HepG2 (cell line): ENCODE results near the gene WNT3A. TPM values are rescaled to one million over a fixed set of nuclear protein-coding genes. Genes with fewer than 3 reads are reported as not detected.

ENCODE experiments used
- microRNA-seq: library from miRNA; unstranded; fragments of <30 nt; microRNA quantifications from one replicate; pipeline ENCODE4, GENCODE V29; 2020
- polyA plus RNA-seq, 8 experiments: library from polyadenylated mRNA; depleted of rRNA in 3 of 8; stranded (reverse) in 7 of 8; unstranded in 1 of 8; fragments of >200 nt; fragmentation: Illumina TruSeq in 4 of 8; extraction: Trizol in 4 of 8; gene quantifications; 2 replicates each; pipeline versions ENCODE4 v1.2.1 to v1.2.3, GENCODE V29; 2011 to 2016; ENCODE audit warnings: low read depth in 4 of 8, missing spikeins in 1 of 8, mixed read lengths in 1 of 8; ENCODE audit not compliant: insufficient read depth in 1 of 8
- small RNA-seq, 3 experiments: library from RNA; depleted of rRNA; stranded (forward); fragments of <200 nt; gene quantifications; one replicate each; pipeline ENCODE3, GENCODE V24; 2012; ENCODE audit warnings: low read depth in 2 of 3, low replicate concordance in 1 of 3; ENCODE audit not compliant: insufficient read length in 3 of 3, insufficient read depth in 2 of 3
- total RNA-seq, 5 experiments: library from RNA; depleted of rRNA; stranded (reverse); fragments of >200 nt; fragmentation: Illumina TruSeq; extraction: Trizol; gene quantifications; 2 replicates each; pipeline ENCODE4 v1.2.3, GENCODE V29; 2016; ENCODE audit warnings: low read depth in 1 of 5
- TF ChIP-seq, protein P1 (sequence below): sonication (generic); formaldehyde crosslinking; IDR thresholded peaks from 2 replicates; pipeline ENCODE4 v1.4.0; 2020; ENCODE audit warnings: missing genetic modification reagents, mild to moderate bottlenecking, borderline replicate concordance

WNT3A gene
- total and polyA plus RNA-seq, 2 of the 13 experiments (the other 11 are each of a cell fraction or from before 2014, with no cell fraction given) = not detected

- TF ChIP-seq, protein P1, sequence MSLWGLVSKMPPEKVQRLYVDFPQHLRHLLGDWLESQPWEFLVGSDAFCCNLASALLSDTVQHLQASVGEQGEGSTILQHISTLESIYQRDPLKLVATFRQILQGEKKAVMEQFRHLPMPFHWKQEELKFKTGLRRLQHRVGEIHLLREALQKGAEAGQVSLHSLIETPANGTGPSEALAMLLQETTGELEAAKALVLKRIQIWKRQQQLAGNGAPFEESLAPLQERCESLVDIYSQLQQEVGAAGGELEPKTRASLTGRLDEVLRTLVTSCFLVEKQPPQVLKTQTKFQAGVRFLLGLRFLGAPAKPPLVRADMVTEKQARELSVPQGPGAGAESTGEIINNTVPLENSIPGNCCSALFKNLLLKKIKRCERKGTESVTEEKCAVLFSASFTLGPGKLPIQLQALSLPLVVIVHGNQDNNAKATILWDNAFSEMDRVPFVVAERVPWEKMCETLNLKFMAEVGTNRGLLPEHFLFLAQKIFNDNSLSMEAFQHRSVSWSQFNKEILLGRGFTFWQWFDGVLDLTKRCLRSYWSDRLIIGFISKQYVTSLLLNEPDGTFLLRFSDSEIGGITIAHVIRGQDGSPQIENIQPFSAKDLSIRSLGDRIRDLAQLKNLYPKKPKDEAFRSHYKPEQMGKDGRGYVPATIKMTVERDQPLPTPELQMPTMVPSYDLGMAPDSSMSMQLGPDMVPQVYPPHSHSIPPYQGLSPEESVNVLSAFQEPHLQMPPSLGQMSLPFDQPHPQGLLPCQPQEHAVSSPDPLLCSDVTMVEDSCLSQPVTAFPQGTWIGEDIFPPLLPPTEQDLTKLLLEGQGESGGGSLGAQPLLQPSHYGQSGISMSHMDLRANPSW (CRISPR knock-in tag) = no peak
These were observed 103.8 kb downstream of the WNT3A start (continued) for GRCh38 chr1:228110556-228110955.

Small RNAs within 50 kb of the gene (microRNA-seq; reads per million reads assigned to microRNA genes)
- gene MIR3620 = 3.6 reads per million, percentile 23 among the genes with 10 or more reads in this experiment

Small RNAs within 50 kb of the gene (small RNA-seq; reads per million reads assigned to genes)
- gene SEPT14P17 = 0 reads per million in 3 experiments

Other genes starting within 250 kb of the WNT3A start
- not detected in 2 replicates for gene PRSS38, start 191.3 kb upstream of the WNT3A start, total RNA-seq (2016; rRNA removed; fragmentation: Illumina TruSeq; extraction: Trizol)
- not detected in 2 replicates for gene PRSS38, start 191.3 kb upstream of the WNT3A start, polyA plus RNA-seq (2011; rRNA removed)
- gene WNT9A, start 59.1 kb upstream of the WNT3A start, total RNA-seq (2016; rRNA removed; fragmentation: Illumina TruSeq; extraction: Trizol) = 0.04 TPM in 2 replicates
- gene WNT9A, start 59.1 kb upstream of the WNT3A start, polyA plus RNA-seq (2011; rRNA removed) = not detected in 2 replicates
- 186 and 210 TPM in 2 replicates for gene ARF1, start 75.7 kb downstream of the WNT3A start, total RNA-seq (2016; rRNA removed; fragmentation: Illumina TruSeq; extraction: Trizol)
- gene ARF1, start 75.7 kb downstream of the WNT3A start, polyA plus RNA-seq (2011; rRNA removed) = 327 and 337 TPM in 2 replicates
- gene C1orf35, start 96.3 kb downstream of the WNT3A start, total RNA-seq (2016; rRNA removed; fragmentation: Illumina TruSeq; extraction: Trizol) = 14.2 and 19.3 TPM in 2 replicates
- gene C1orf35, start 96.3 kb downstream of the WNT3A start, polyA plus RNA-seq (2011; rRNA removed) = 8.1 and 8.8 TPM in 2 replicates
- gene MRPL55, start 102.3 kb downstream of the WNT3A start, total RNA-seq (2016; rRNA removed; fragmentation: Illumina TruSeq; extraction: Trizol) = 92.9 and 97.9 TPM in 2 replicates
- 58.6 and 74.8 TPM in 2 replicates for gene MRPL55, start 102.3 kb downstream of the WNT3A start, polyA plus RNA-seq (2011; rRNA removed)
- 82.7 and 116 TPM in 2 replicates for gene GUK1, start 133.3 kb downstream of the WNT3A start, total RNA-seq (2016; rRNA removed; fragmentation: Illumina TruSeq; extraction: Trizol)
- 154 and 205 TPM in 2 replicates for gene GUK1, start 133.3 kb downstream of the WNT3A start, polyA plus RNA-seq (2011; rRNA removed)
- gene GJC2, start 142.9 kb downstream of the WNT3A start, total RNA-seq (2016; rRNA removed; fragmentation: Illumina TruSeq; extraction: Trizol) = 1.6 and 3.8 TPM in 2 replicates
- gene GJC2, start 142.9 kb downstream of the WNT3A start, polyA plus RNA-seq (2011; rRNA removed) = 1.6 and 2.5 TPM in 2 replicates
- 9.7 and 10.2 TPM in 2 replicates for gene IBA57, start 158.8 kb downstream of the WNT3A start, total RNA-seq (2016; rRNA removed; fragmentation: Illumina TruSeq; extraction: Trizol)
- 2.3 and 4.2 TPM in 2 replicates for gene IBA57, start 158.8 kb downstream of the WNT3A start, polyA plus RNA-seq (2011; rRNA removed)
- 0.08 and 0.20 TPM in 2 replicates for gene OBSCN, start 201.0 kb downstream of the WNT3A start, total RNA-seq (2016; rRNA removed; fragmentation: Illumina TruSeq; extraction: Trizol)
- 0.10 and 0.20 TPM in 2 replicates for gene OBSCN, start 201.0 kb downstream of the WNT3A start, polyA plus RNA-seq (2011; rRNA removed)